H1 (cell line): Measurements from ENCODE around the gene PRODH2. TPM values are rescaled to one million over a fixed set of nuclear protein-coding genes. Genes with fewer than 3 reads are reported as not detected.

Experiments
- BCL11A ChIP-seq, 2 experiments: IDR thresholded peaks; one replicate each; pipeline ENCODE4 v1.6.1; 2011; ENCODE audit warnings: low read depth in 2 of 2, low read length in 2 of 2, mild to moderate bottlenecking in 2 of 2
- BRCA1 ChIP-seq: IDR thresholded peaks from 2 replicates; pipeline ENCODE4 v1.6.1; 2012; ENCODE audit warnings: low read depth, low read length, improper control_type of control experiment
- CBX8 ChIP-seq: fragments of 300-800, 300-1000 bp; sonication (generic); IDR thresholded peaks from 2 replicates; pipeline ENCODE4 v1.7.1; 2016; ENCODE audit warnings: low read depth, low read length, borderline replicate concordance
- EZH2 ChIP-seq: fragments of 200-600 bp; sonication (generic); IDR thresholded peaks from 2 replicates; pipeline ENCODE4 v1.7.1; 2012; ENCODE audit warnings: low read depth, mild to moderate bottlenecking, moderate library complexity, low read length, inconsistent platforms; ENCODE audit not compliant: severe bottlenecking
- JUN ChIP-seq: IDR thresholded peaks from 2 replicates; pipeline ENCODE4 v1.6.1; 2011; ENCODE audit warnings: low read depth, mild to moderate bottlenecking, improper control_type of control experiment, low read length
- KDM4A ChIP-seq: IDR thresholded peaks from one replicate; pipeline ENCODE4 v1.7.1; 2012; ENCODE audit warnings: low read depth, mild to moderate bottlenecking, moderate library complexity, low read length, inconsistent platforms; ENCODE audit not compliant: severe bottlenecking
- MAX ChIP-seq: IDR thresholded peaks from 2 replicates; pipeline ENCODE4 v1.6.1; 2012; ENCODE audit warnings: inconsistent platforms
- PHF8 ChIP-seq: fragments of 200-600 bp; sonication (generic); conservative IDR thresholded peaks from 2 replicates; pipeline ENCODE4 v1.7.1; 2012; ENCODE audit warnings: low read depth, mild to moderate bottlenecking, inconsistent platforms, low read length, moderate library complexity
- POLR2AphosphoS5 ChIP-seq: IDR thresholded peaks from 2 replicates; pipeline ENCODE4 v1.6.1; 2011; ENCODE audit warnings: low read depth, low read length
- RAD21 ChIP-seq, 2 experiments: IDR thresholded peaks in 1 of 2; conservative IDR thresholded peaks in 1 of 2; 2 replicates each; pipeline ENCODE4 v1.6.1; 2011; ENCODE audit warnings: low read depth in 2 of 2, low read length in 2 of 2, improper control_type of control experiment in 1 of 2, inconsistent platforms in 1 of 2, mild to moderate bottlenecking in 1 of 2, moderate library complexity in 1 of 2
- SAP30 ChIP-seq: fragments of 300-600 bp; sonication (generic); IDR thresholded peaks from 2 replicates; pipeline ENCODE4 v1.7.1; 2012; ENCODE audit warnings: low read length, moderate library complexity, mild to moderate bottlenecking, inconsistent platforms; ENCODE audit not compliant: insufficient read depth, insufficient replicate concordance
- SP2 ChIP-seq: IDR thresholded peaks from 2 replicates; pipeline ENCODE4 v1.6.1; 2012; ENCODE audit warnings: mild to moderate bottlenecking, low read length, inconsistent platforms
- TAF1 ChIP-seq: IDR thresholded peaks from 2 replicates; pipeline ENCODE4 v1.6.1; 2011; ENCODE audit warnings: mild to moderate bottlenecking, low read depth, low read length
- polyA plus RNA-seq, 7 experiments: library from polyadenylated mRNA; depleted of rRNA in 3 of 7; stranded (reverse) in 5 of 7; unstranded in 2 of 7; fragments of >200 nt in 5 of 7; fragments of 200-250 nt in 2 of 7; gene quantifications; 1 replicate in 5 of 7; 2 replicates in 1 of 7; 4 replicates in 1 of 7; pipeline versions ENCODE4 v1.2.1 to v1.2.3, GENCODE V29; 2011 to 2013; ENCODE audit warnings: missing spikeins in 2 of 7, mixed read lengths in 2 of 7
- total RNA-seq: library from RNA; stranded (reverse); fragmentation: NEBNext Ultra II Directional; extraction: Animal tissue kit (Norgen Biotek cat#: 25700); gene quantifications from 2 replicates; pipeline ENCODE4 v1.2.1, GENCODE V29; 2021

The PRODH2 gene
- total and polyA plus RNA-seq, 2 of the 8 experiments (the other 6 are each of a cell fraction or from before 2014, with no cell fraction given) = not detected

- no peak for TF ChIP-seq JUN
- peak; percentile 21 to 38; a peak in 1 of 4 replicates for TF ChIP-seq RAD21 (IDR thresholded peaks at IDR 0.05 in 1 of 2, conservative IDR thresholded peaks at IDR 0.05 in 1 of 2; ENCODE audit: low read depth in 2 of 2, low read length in 2 of 2)
- no peak for TF ChIP-seq SAP30
- TF ChIP-seq POLR2AphosphoS5 = no peak
- TF ChIP-seq BCL11A (IDR thresholded peaks at IDR 0.05; ENCODE audit: low read depth in 2 of 2, low read length in 2 of 2) = no peak
- no peak for TF ChIP-seq PHF8
- TF ChIP-seq TAF1 = no peak
- no peak for TF ChIP-seq CBX8
- TF ChIP-seq EZH2 = peak; percentile 34
- 0 out of 2 replicates have a peak, but pooled peaks have one; percentile 12 for TF ChIP-seq MAX
- no peak for TF ChIP-seq SP2
- peak; percentile 28 for TF ChIP-seq KDM4A
- TF ChIP-seq BRCA1 = no peak
Observed at GRCh38 chr19:35846038-35846668, 33.5 kb upstream of the PRODH2 start (continued).
